K562 (cell line): ENCODE data around the gene TAAR2. TPM values are rescaled to one million over a fixed set of nuclear protein-coding genes. Genes with fewer than 3 reads are reported as not detected.

Source experiments
- ATAC-seq: fragments of 200-7000 bp; cut with Tn5 transposase; 3 replicates; pipeline ENCODE4 v1.9.1; 2020; ENCODE audit warnings: moderate library complexity
- BruUV-seq: library from RNA; stranded (reverse); fragments of 400-500 nt; replicated peaks from 2 replicates; lab custom pipeline; 2021; lab: Mats Ljungman, UMichigan
- CTCF ChIA-PET: fragments of 300-600 bp; formaldehyde crosslinking; extraction: SDS; loops from one replicate; lab custom pipeline; 2021; ENCODE audit warnings: low intra/inter-chr PET ratio; lab: Yijun Ruan, JAX
- POLR2A ChIA-PET: fragments of 300-600, 350-650 bp; sonication (Branson Sonifier 250); formaldehyde crosslinking; extraction: SDS; loops from one replicate; lab custom pipeline; 2021; ENCODE audit warnings: antibody characterized with exemption, inconsistent platforms; lab: Yijun Ruan, JAX
- DNase-seq, 4 experiments: peaks; one replicate each; pipeline versions ENCODE4 v3.0.0 to v3.0.0-alpha.2; 2011 to 2018; ENCODE audit warnings: low spot score in 3 of 4, mixed read lengths in 3 of 4; ENCODE audit errors: extremely low read depth in 1 of 4
- FAIRE-seq: peaks from 2 replicates; lab custom pipeline; 2011; peaks lifted over from hg19 to GRCh38; lab: Jason Lieb, UNC
- H2AFZ ChIP-seq: 2 replicates; pipeline ENCODE4 v1.6.0; 2011; ENCODE audit warnings: low read depth, low read length, control low read depth, inconsistent platforms
- H3K27ac ChIP-seq: fragments of 200-600 bp; 3 replicates; pipeline ENCODE4 v1.8.0; 2011; ENCODE audit warnings: low read depth, mild to moderate bottlenecking, control low read depth, inconsistent platforms, low read length, moderate library complexity, mixed read lengths; ENCODE audit errors: extremely low read depth
- H3K27me3 ChIP-seq, 2 experiments: fragments of 300-600 bp in 1 of 2; 2 replicates in 1 of 2; 3 replicates in 1 of 2; pipeline versions ENCODE4 v1.6.0 to v1.8.0; 2011; ENCODE audit warnings: inconsistent platforms in 2 of 2, low read length in 2 of 2, mild to moderate bottlenecking in 1 of 2, mixed read lengths in 1 of 2, moderate library complexity in 1 of 2; ENCODE audit not compliant: control insufficient read depth in 2 of 2, insufficient read depth in 2 of 2
- H3K36me3 ChIP-seq: fragments of 300-600 bp; 3 replicates; pipeline ENCODE4 v1.8.0; 2011; ENCODE audit warnings: mild to moderate bottlenecking, low read length, inconsistent platforms; ENCODE audit not compliant: control insufficient read depth, insufficient read depth
- H3K4me1 ChIP-seq, 2 experiments: fragments of 200-600 bp in 1 of 2; replicated peaks in 1 of 2; 2 replicates in 1 of 2; 3 replicates in 1 of 2; pipeline versions ENCODE4 v1.5.1 to v1.8.0; 2011; ENCODE audit warnings: inconsistent platforms in 2 of 2, low read length in 2 of 2, mild to moderate bottlenecking in 1 of 2, mixed read lengths in 1 of 2, moderate library complexity in 1 of 2; ENCODE audit not compliant: control insufficient read depth in 2 of 2, insufficient read depth in 2 of 2
- H3K4me2 ChIP-seq: 2 replicates; pipeline ENCODE4 v1.6.1; 2011; ENCODE audit warnings: low read length, control low read depth, inconsistent platforms, mixed read lengths; ENCODE audit not compliant: insufficient read depth
- H3K4me3 ChIP-seq: fragments of 200-600 bp; sonication (generic), shearing (Covaris generic); 2 replicates; pipeline ENCODE4 v1.5.1; 2016; ENCODE audit warnings: control low read depth, inconsistent platforms
- H3K79me2 ChIP-seq: fragments of 200-600 bp; 3 replicates; pipeline ENCODE4 v1.8.0; 2011; ENCODE audit warnings: low read length, inconsistent platforms; ENCODE audit not compliant: control insufficient read depth, insufficient read depth
- H3K9ac ChIP-seq, 2 experiments: 2 replicates each; pipeline versions ENCODE4 v1.6.0 to v1.6.1; 2011; ENCODE audit warnings: low read depth in 2 of 2, low read length in 2 of 2, control low read depth in 1 of 2, inconsistent platforms in 1 of 2, mild to moderate bottlenecking in 1 of 2, mixed read lengths in 1 of 2; ENCODE audit not compliant: insufficient read depth in 1 of 2
- H3K9me1 ChIP-seq: one replicate; pipeline ENCODE4 v1.6.0; 2011; ENCODE audit warnings: inconsistent platforms, mild to moderate bottlenecking, low read length, moderate library complexity; ENCODE audit not compliant: control insufficient read depth, insufficient read depth
- H3K9me3 ChIP-seq: replicated peaks from 2 replicates; pipeline ENCODE4 v1.5.1; 2011; ENCODE audit warnings: low read depth, low read length, inconsistent platforms; ENCODE audit not compliant: control insufficient read depth, insufficient read depth
- H4K20me1 ChIP-seq: replicated peaks from 2 replicates; pipeline ENCODE4 v1.6.1; 2011; ENCODE audit warnings: low read length, inconsistent platforms, mixed read lengths; ENCODE audit not compliant: control insufficient read depth, insufficient read depth
- HINFP ChIP-seq: fragments of 450-650 bp; conservative IDR thresholded peaks from 2 replicates; pipeline ENCODE4 v1.6.1; 2016; ENCODE audit warnings: missing genetic modification characterization, low read depth, mild to moderate bottlenecking, control low read depth, missing compliant biosample characterization
- ILK ChIP-seq: fragments of 450-650 bp; IDR thresholded peaks from 2 replicates; pipeline ENCODE4 v1.6.1; 2016; ENCODE audit warnings: missing genetic modification characterization, low read depth, mild to moderate bottlenecking, missing compliant biosample characterization, moderate library complexity, borderline replicate concordance
- MECOM ChIP-seq: fragments of 250-450 bp; sonication (Bioruptor Pico); IDR thresholded peaks from 2 replicates; pipeline ENCODE4 v1.8.0; 2022; ENCODE audit warnings: inconsistent platforms
- PPARD ChIP-seq: fragments of 250-450 bp; sonication (Bioruptor Pico); IDR thresholded peaks from 2 replicates; pipeline ENCODE4 v1.8.0; 2022; ENCODE audit warnings: inconsistent platforms, mild to moderate bottlenecking, moderate library complexity
- RAD51 ChIP-seq: fragments of 450-650 bp; IDR thresholded peaks from 2 replicates; pipeline ENCODE4 v1.7.1; 2016; ENCODE audit warnings: low read depth, mild to moderate bottlenecking, borderline replicate concordance
- RCOR1 ChIP-seq, 2 experiments: IDR thresholded peaks; 2 replicates each; pipeline ENCODE4 v1.6.1; 2012; ENCODE audit warnings: low read depth in 2 of 2, low read length in 2 of 2, borderline replicate concordance in 1 of 2, improper control_type of control experiment in 1 of 2
- SIRT6 ChIP-seq: IDR thresholded peaks from one replicate; pipeline ENCODE4 v1.6.1; 2012; ENCODE audit warnings: low read depth, mild to moderate bottlenecking, control low read depth, inconsistent platforms, low read length, moderate library complexity
- SMAD2 ChIP-seq: fragments of 150-350 bp; IDR thresholded peaks from 2 replicates; pipeline ENCODE4 v1.6.1; 2014; ENCODE audit warnings: low read depth, mild to moderate bottlenecking, low read length
- SRSF3 ChIP-seq: fragments of 200-400 bp; formaldehyde crosslinking; IDR thresholded peaks from 2 replicates; pipeline ENCODE4 v1.6.1; 2016; ENCODE audit warnings: mild to moderate bottlenecking, low read length, moderate library complexity; ENCODE audit not compliant: insufficient read depth
- SRSF7 ChIP-seq: fragments of 200-400 bp; formaldehyde crosslinking; optimal IDR thresholded peaks from 2 replicates; pipeline ENCODE3; 2017; ENCODE audit warnings: mild to moderate bottlenecking, low read depth, low read length
- SUPT5H ChIP-seq: fragments of 450-650 bp; IDR thresholded peaks from 2 replicates; pipeline ENCODE4 v1.6.1; 2016
- ZBTB9 ChIP-seq: fragments of 450-650 bp; formaldehyde crosslinking; IDR thresholded peaks from 2 replicates; pipeline ENCODE4 v1.4.0; 2020; ENCODE audit warnings: mild to moderate bottlenecking, moderate library complexity
- ZNF239 ChIP-seq: fragments of 250-450 bp; sonication (Bioruptor Pico); IDR thresholded peaks from 2 replicates; pipeline ENCODE4 v1.4.0; 2020; ENCODE audit warnings: mild to moderate bottlenecking
- WGBS: fragments of 100-300 bp; shearing (Covaris generic); methylation state at CpG from one replicate; pipeline ENCODE4 v1.1.6; 2016; ENCODE audit warnings: low coverage, mixed read lengths; ENCODE audit not compliant: insufficient coverage; ENCODE audit errors: missing lambda C conversion rate; 5-methylcytosine and 5-hydroxymethylcytosine counted together
- in situ Hi-C: fragments of 300-500 bp; cut with MboI; formaldehyde crosslinking; loops from 4 replicates; pipeline ENCODE4 v1.15.0; 2018; ENCODE audit warnings: inconsistent platforms, mixed read lengths
- intact Hi-C: fragments of 100-400 bp; cut with micrococcal nuclease; formaldehyde crosslinking; loops from 2 replicates; pipeline ENCODE4 v1.14.2; 2022
- polyA plus RNA-seq, 8 experiments: library from polyadenylated mRNA; depleted of rRNA in 4 of 8; stranded (reverse) in 5 of 8; unstranded in 3 of 8; fragments of >200 nt; fragmentation: Nextera tagmentation in 2 of 8; fragmentation: Illumina TruSeq in 1 of 8; extraction: Ambion mirVana in 2 of 8; extraction: Trizol in 1 of 8; gene quantifications; 2 replicates each; pipeline versions ENCODE4 v1.2.1 to v1.2.3, GENCODE V29; 2011 to 2014; ENCODE audit warnings: inconsistent platforms in 1 of 8, missing spikeins in 1 of 8
- total RNA-seq, 7 experiments: library from RNA; depleted of rRNA in 6 of 7; stranded (reverse); fragments of >200 nt in 6 of 7; fragmentation: Illumina TruSeq in 2 of 7; extraction: Trizol in 2 of 7; gene quantifications; 2 replicates each; pipeline versions ENCODE4 v1.2.1 to v1.2.3, GENCODE V29; 2011 to 2021; ENCODE audit warnings: low replicate concordance in 1 of 7

Gene TAAR2
- total and polyA plus RNA-seq, 9 of the 15 experiments (the other 6 are each of a cell fraction or from before 2014, with no cell fraction given): not detected

- Histone ChIP-seq H3K9ac (no peak overlapping the region), H2AFZ (no peak overlapping the region), H4K20me1 (no peaks in the 10 kb centered on the region), H3K9me3 (no peaks in the 10 kb centered on the region), H3K4me3 (no peak overlapping the region), H3K27ac (no peak overlapping the region), H3K4me2 (no peak overlapping the region), H3K36me3 (no peaks in the 10 kb centered on the region), H3K79me2 (no peaks in the 10 kb centered on the region), H3K4me1 (no peaks in the 10 kb centered on the region), H3K27me3 (peaks cover 0 to 5% of the 10 kb centered on the region in 2 experiments; a peak in 1 of 5 replicates), H3K9me1 (no peaks in the 10 kb centered on the region)
- POLR2A ChIA-PET: no interaction called here
- CTCF ChIA-PET: no interaction called here
- in situ Hi-C loops (no loop called here), intact Hi-C loops (loop anchor here (5.0 to 10.0 kb wide), 5 partner anchors 132 to 880 kb away; no protein-coding TSS in a partner anchor)
- DNase-seq (no peak), ATAC-seq (no peak), FAIRE-seq (no peak)
- TF ChIP-seq SIRT6 (no peak), HINFP (tag) (no peak), MECOM (no peak), ZNF239 (CRISPR knock-in tag) (no peak), SMAD2 (no peak), RAD51 (no peak), ILK (no peak), RCOR1 (IDR thresholded peaks at IDR 0.05; ENCODE audit: borderline replicate concordance in 1 of 2, low read depth in 2 of 2, low read length in 2 of 2) (no peak), SRSF3 (no peak), SUPT5H (no peak), SRSF7 (no peak), ZBTB9 (no peak), PPARD (CRISPR knock-in tag) (no peak)
- BruUV-seq: no TSS peak
- WGBS: 0% methylated on average over 1 of the region's 1 CpG
Measured at GRCh38 chr6:132664309-132665034, 40.4 kb upstream of the TAAR2 start.
